Mononuclear cell (primary cell): ENCODE data around the gene RAB35. TPM values are rescaled to one million over a fixed set of nuclear protein-coding genes. Genes with fewer than 3 reads are reported as not detected.

Experiments
- H3K27me3 ChIP-seq: 2 replicates; pipeline ENCODE4 v1.6.0; 2011; ENCODE audit warnings: low read length, control low read depth; ENCODE audit not compliant: insufficient read depth
- H3K4me1 ChIP-seq: 2 replicates; pipeline ENCODE4 v1.5.1; 2011; ENCODE audit warnings: mild to moderate bottlenecking, low read length, control low read depth; ENCODE audit not compliant: insufficient read depth
- H3K4me3 ChIP-seq: 2 replicates; pipeline ENCODE4 v1.5.1; 2011; ENCODE audit warnings: mild to moderate bottlenecking, low read length, moderate library complexity
- H3K9me3 ChIP-seq: 2 replicates; pipeline ENCODE4 v1.5.1; 2011; ENCODE audit warnings: low read depth, mild to moderate bottlenecking, control low read depth, low read length
- total RNA-seq: library from RNA; depleted of rRNA; stranded (reverse); fragments of >200 nt; gene quantifications from one replicate; pipeline ENCODE4 v1.2.3, GENCODE V29; 2012

The RAB35 gene
- total RNA-seq, 1 donor, result 17.2 TPM

- Histone ChIP-seq H3K9me3 (no peaks in the 10 kb centered on the region), H3K4me3 (no peak overlapping the region), H3K4me1 (peaks cover 18% of the 10 kb centered on the region), H3K27me3 (no peaks in the 10 kb centered on the region)
Measured at GRCh38 chr12:120101617-120102016, 14.9 kb downstream of the RAB35 start.

- no peaks in the 10 kb centered on the region for H3K27me3 ChIP-seq
- no peak overlapping the region for H3K4me3 ChIP-seq
- peaks cover 18% of the 10 kb centered on the region for H3K4me1 ChIP-seq
- H3K9me3 ChIP-seq, result no peaks in the 10 kb centered on the region
Measured at GRCh38 chr12:120101182-120101581, 15.4 kb downstream of the RAB35 start.

GRCh38 chr12:120100630-120101029 is 15.9 kb downstream of the RAB35 start:
- no peaks in the 10 kb centered on the region for H3K9me3 ChIP-seq
- H3K27me3 ChIP-seq, result no peaks in the 10 kb centered on the region
- H3K4me3 ChIP-seq, result no peak overlapping the region
- H3K4me1 ChIP-seq, result peaks cover 18% of the 10 kb centered on the region

GRCh38 chr12:120099738-120100137 is 16.8 kb downstream of the RAB35 start:
- H3K9me3 ChIP-seq, result no peaks in the 10 kb centered on the region
- H3K4me1 ChIP-seq, result peaks cover 18% of the 10 kb centered on the region
- no peak overlapping the region for H3K4me3 ChIP-seq
- no peaks in the 10 kb centered on the region for H3K27me3 ChIP-seq

GRCh38 chr12:120098756-120099470 is 17.6 kb downstream of the RAB35 start:
- Histone ChIP-seq H3K9me3 (no peaks in the 10 kb centered on the region), H3K4me3 (no peak overlapping the region), H3K4me1 (peaks cover 18% of the 10 kb centered on the region)

GRCh38 chr12:120096671-120097202 is 19.8 kb downstream of the RAB35 start:
- Histone ChIP-seq H3K4me1 (peaks cover 4% of the 10 kb centered on the region), H3K4me3 (no peak overlapping the region), H3K27me3 (no peaks in the 10 kb centered on the region), H3K9me3 (no peaks in the 10 kb centered on the region)

More at GRCh38 chr12:120098756-120099470, 17.6 kb downstream of the RAB35 start:
- no peaks in the 10 kb centered on the region for H3K27me3 ChIP-seq

GRCh38 chr12:120095736-120096135 is 20.8 kb downstream of the RAB35 start:
- Histone ChIP-seq H3K4me3 (no peak overlapping the region), H3K9me3 (no peaks in the 10 kb centered on the region), H3K27me3 (no peaks in the 10 kb centered on the region), H3K4me1 (no peaks in the 10 kb centered on the region)

GRCh38 chr12:120095331-120095730 is 21.2 kb downstream of the RAB35 start:
- Histone ChIP-seq H3K27me3 (no peaks in the 10 kb centered on the region), H3K4me1 (no peaks in the 10 kb centered on the region), H3K4me3 (no peak overlapping the region), H3K9me3 (no peaks in the 10 kb centered on the region)

GRCh38 chr12:120094485-120094884 is 22.1 kb downstream of the RAB35 start:
- H3K27me3 ChIP-seq, result no peaks in the 10 kb centered on the region
- H3K9me3 ChIP-seq, result no peaks in the 10 kb centered on the region
- no peak overlapping the region for H3K4me3 ChIP-seq
- no peaks in the 10 kb centered on the region for H3K4me1 ChIP-seq

GRCh38 chr12:120093592-120094355 is 22.8 kb downstream of the RAB35 start:
- Histone ChIP-seq H3K9me3 (no peaks in the 10 kb centered on the region), H3K4me3 (no peak overlapping the region), H3K4me1 (no peaks in the 10 kb centered on the region), H3K27me3 (no peaks in the 10 kb centered on the region)

- Histone ChIP-seq H3K27me3 (no peaks in the 10 kb centered on the region), H3K4me1 (no peaks in the 10 kb centered on the region), H3K4me3 (no peak overlapping the region), H3K9me3 (no peaks in the 10 kb centered on the region)
Measured at GRCh38 chr12:120093336-120093591, 23.3 kb downstream of the RAB35 start.

GRCh38 chr12:120092551-120093335 is 23.8 kb downstream of the RAB35 start:
- Histone ChIP-seq H3K9me3 (no peaks in the 10 kb centered on the region), H3K27me3 (no peaks in the 10 kb centered on the region), H3K4me3 (no peak overlapping the region), H3K4me1 (peaks cover 3% of the 10 kb centered on the region)

GRCh38 chr12:120091371-120092090 is 25.0 kb downstream of the RAB35 start:
- Histone ChIP-seq H3K4me3 (no peak overlapping the region), H3K4me1 (peaks cover 13% of the 10 kb centered on the region), H3K9me3 (no peaks in the 10 kb centered on the region), H3K27me3 (no peaks in the 10 kb centered on the region)

GRCh38 chr12:120090626-120091295 is 25.8 kb downstream of the RAB35 start:
- no peaks in the 10 kb centered on the region for H3K9me3 ChIP-seq
- H3K4me3 ChIP-seq, result no peak overlapping the region

More at GRCh38 chr12:120090626-120091295, 25.8 kb downstream of the RAB35 start:
- no peaks in the 10 kb centered on the region for H3K27me3 ChIP-seq
- peaks cover 13% of the 10 kb centered on the region for H3K4me1 ChIP-seq
